Stimulated activated naive B cell treated with anti-CD40 and anti-IgM and Interleukin-4, amounts not matched to agents 10 μg/mL and 1 μg/mL and 100 μg/mL, for 72 hours (primary cell): ENCODE data around the gene KDM5C.

ENCODE experiments used
- ATAC-seq, 2 donors: fragments of 150-1000 bp; cut with Tn5 transposase; replicated peaks; 2 replicates each; pipeline ENCODE4 v1.10.0; 2021; ENCODE audit warnings: moderate library complexity in 1 of 2
- DNase-seq: peaks from one replicate; pipeline ENCODE4 v3.0.0; 2021
- H3K27ac Mint-ChIP-seq: one replicate; pipeline ENCODE4 v1.8.0; 2022; ENCODE audit warnings: mild to moderate bottlenecking, mixed read lengths
- H3K27me3 Mint-ChIP-seq, 2 donors: one replicate each; pipeline ENCODE4 v1.8.0; 2022; ENCODE audit warnings: mixed read lengths in 2 of 2
- H3K36me3 Mint-ChIP-seq, 2 donors: one replicate each; pipeline ENCODE4 v1.8.0; 2022; ENCODE audit warnings: mixed read lengths in 2 of 2, mild to moderate bottlenecking in 1 of 2
- H3K4me1 Mint-ChIP-seq, 2 donors: one replicate each; pipeline ENCODE4 v1.8.0; 2022; ENCODE audit warnings: mixed read lengths in 2 of 2, mild to moderate bottlenecking in 1 of 2
- H3K4me3 Mint-ChIP-seq, 2 donors: one replicate each; pipeline ENCODE4 v1.8.0; 2022; ENCODE audit warnings: mild to moderate bottlenecking in 2 of 2, mixed read lengths in 2 of 2, moderate library complexity in 1 of 2
- H3K9me3 Mint-ChIP-seq, 2 donors: one replicate each; pipeline ENCODE4 v1.8.0; 2022; ENCODE audit warnings: mixed read lengths in 2 of 2, mild to moderate bottlenecking in 1 of 2

The KDM5C gene

DNA sequence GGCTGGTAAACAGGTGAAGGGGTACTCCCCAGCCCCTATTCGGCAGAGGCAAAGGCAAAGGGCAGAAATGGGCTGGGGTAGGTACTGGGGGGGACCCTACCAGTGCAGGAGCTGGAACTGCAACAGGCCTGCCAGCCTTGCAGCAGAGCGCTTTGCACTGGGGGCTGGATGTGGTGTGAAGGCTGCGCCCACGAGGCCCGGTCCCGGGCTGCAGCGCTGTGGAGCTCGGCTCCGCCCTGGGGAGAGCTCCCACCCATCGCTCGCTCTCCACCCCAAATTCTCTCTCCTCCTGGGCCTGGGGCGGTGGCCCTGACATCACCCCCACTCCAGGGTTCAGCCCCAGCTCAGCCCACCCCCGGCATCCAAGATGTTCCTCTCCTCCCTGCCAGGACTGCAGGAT lies 32.2 kb upstream of the KDM5C start:
- H3K4me1 Mint-ChIP-seq: peaks cover 6 to 7% of the 10 kb centered on the region in 2 donors
- no peak overlapping the region for H3K27ac Mint-ChIP-seq
- no peaks in the 10 kb centered on the region for H3K36me3 Mint-ChIP-seq
- no peak overlapping the region for H3K4me3 Mint-ChIP-seq
- DNase-seq (no peak), ATAC-seq (no peak)
- H3K27me3 Mint-ChIP-seq: peaks cover 0 to 34% of the 10 kb centered on the region in 2 donors
- no peaks in the 10 kb centered on the region for H3K9me3 Mint-ChIP-seq

DNA sequence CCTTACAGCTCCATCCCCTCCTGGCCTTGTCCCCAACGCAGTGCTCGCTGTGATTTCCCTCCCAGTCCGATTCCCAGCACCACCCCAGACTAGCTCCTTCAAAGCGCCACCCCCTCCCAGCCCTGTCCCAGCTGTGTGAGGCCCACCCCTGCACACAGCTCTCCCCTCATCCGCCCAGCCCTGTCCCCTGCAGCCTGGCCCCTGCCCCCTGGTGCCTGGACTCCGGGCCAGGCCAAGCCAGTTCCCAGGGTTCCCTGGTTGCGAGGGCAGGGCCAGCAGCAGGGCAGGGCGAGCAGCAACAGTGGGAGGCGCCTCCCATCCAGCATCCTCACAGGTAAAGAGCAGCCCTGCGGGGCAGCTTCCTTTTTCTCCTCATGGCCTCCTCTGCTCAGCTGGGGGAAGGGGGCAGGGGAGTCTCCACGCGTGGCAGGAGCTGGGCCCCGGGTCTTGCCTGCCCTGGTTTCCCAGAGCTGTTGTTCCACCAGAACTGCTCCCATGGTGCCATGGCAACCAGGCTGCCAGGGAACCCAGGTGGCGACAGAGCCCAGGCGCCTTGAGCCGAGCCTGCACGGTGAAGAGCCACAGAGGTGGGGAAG lies 31.5 kb upstream of the KDM5C start:
- Mint-ChIP-seq H3K4me1 (peaks cover under 1 to 3% of the 10 kb centered on the region in 2 donors), H3K36me3 (no peaks in the 10 kb centered on the region), H3K9me3 (no peaks in the 10 kb centered on the region), H3K27me3 (peaks cover 0 to 28% of the 10 kb centered on the region in 2 donors), H3K4me3 (no peak overlapping the region), H3K27ac (no peak overlapping the region)
- no peak for DNase-seq
- ATAC-seq: no peak

DNA sequence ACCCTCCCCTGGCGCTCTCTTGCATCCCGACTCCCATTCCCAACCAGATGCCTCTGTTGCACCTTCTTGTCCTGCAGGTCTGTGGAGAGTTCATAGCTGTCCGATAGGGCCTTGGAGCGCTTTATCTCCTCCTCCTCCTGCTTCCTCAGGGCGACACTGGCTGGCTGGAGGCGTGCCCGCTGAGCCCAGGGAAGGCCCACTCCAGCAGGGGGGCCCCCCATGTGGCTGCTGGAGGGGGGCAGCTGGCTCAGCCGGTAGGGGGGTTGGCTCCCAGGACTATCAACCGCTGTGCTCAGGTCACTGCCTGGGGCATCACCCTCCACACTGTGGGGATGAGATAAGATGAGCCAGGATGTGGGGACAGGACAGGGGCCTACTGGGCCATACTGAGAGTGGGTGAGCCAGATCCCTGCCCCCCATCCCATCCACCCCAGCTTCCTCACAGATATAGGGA lies 30.8 kb upstream of the KDM5C start:
- Mint-ChIP-seq H3K27me3 (peaks cover 0 to 24% of the 10 kb centered on the region in 2 donors), H3K36me3 (no peaks in the 10 kb centered on the region), H3K9me3 (no peaks in the 10 kb centered on the region), H3K27ac (no peak overlapping the region), H3K4me3 (no peak overlapping the region), H3K4me1 (no peaks in the 10 kb centered on the region)
- ATAC-seq: no peak
- DNase-seq: no peak

DNA sequence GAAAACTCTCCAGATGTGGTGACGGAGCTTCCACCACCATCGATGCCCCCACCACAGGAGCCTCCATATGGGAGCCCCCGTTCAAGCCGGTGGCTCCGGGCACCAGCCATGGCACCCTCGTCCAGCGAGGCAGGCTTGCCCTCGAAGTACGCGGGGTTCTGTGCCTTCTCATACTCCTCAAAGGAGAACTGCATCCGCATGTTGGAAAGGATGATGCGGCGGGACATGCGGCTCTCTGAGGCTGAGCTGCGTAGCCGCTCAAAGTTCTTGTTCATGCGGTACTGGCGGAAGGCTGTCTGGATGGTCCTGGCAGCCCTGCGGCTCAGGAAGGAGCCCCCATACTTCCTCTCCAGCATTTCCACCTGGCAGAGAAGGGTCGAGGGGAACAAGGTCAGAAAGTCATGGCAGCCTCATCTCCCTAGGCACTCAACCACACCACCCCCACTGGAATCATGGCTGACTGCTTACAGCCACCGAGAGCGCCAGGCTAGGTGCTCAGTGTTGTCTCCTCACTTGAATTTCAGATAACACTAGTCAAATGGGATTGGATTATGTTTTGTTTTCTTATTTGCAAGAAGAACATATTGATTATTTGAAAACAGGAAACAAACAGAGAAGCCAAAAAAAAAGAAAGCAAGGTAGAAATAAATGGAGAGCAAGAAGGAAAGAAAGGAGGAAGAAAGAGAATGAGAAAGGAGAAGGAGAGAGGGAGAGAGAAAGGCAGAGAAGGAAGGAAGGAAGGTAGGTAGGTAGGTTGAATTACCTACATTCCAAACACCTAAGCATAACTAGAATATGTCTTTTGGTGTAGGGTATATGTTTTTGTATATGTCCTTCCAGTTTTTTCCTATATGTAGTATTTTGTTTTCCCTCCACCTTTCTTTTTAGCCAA lies 29.8 kb upstream of the KDM5C start:
- H3K36me3 Mint-ChIP-seq: no peaks in the 10 kb centered on the region
- H3K27me3 Mint-ChIP-seq: peaks cover 0 to 16% of the 10 kb centered on the region in 2 donors
- DNase-seq (no peak), ATAC-seq (no peak)
- H3K9me3 Mint-ChIP-seq: no peaks in the 10 kb centered on the region
- no peaks in the 10 kb centered on the region for H3K4me1 Mint-ChIP-seq
- no peak overlapping the region for H3K4me3 Mint-ChIP-seq
- H3K27ac Mint-ChIP-seq: no peak overlapping the region

DNA sequence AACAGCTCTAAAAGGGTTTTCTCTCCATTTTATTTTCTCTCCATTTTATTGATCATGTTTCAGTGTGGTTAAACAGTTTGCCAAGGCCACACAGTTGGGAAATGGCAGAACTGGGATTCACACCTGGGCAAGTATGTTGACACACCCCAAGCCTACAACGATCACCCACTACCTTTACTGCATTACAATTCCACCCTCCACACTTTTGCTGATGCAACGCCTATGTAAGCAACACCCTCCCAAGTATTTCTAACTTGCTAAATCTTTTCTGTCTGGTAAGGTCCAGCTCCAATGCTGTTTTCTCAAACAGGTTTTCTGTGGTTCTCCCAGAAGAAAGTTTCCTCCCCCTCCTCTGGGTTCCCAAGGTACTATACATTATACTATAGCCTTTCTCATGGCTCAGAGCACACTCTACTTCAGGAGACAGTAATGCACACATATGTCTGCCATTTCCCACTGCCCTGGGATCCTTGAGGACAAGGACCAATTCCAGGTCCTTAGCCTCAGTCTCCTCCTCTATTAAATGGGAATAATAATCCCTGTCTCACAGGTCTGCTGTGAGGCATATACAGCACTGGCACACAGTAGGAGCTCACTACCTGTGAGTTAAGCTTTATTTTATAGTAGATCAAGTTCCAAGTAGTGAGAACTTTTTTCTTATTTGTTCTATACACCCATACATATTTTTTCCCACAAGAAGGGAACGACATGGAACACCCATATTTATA lies 28.4 kb upstream of the KDM5C start:
- no peaks in the 10 kb centered on the region for H3K9me3 Mint-ChIP-seq
- no peak overlapping the region for H3K27ac Mint-ChIP-seq
- H3K36me3 Mint-ChIP-seq: no peaks in the 10 kb centered on the region
- no peaks in the 10 kb centered on the region for H3K4me1 Mint-ChIP-seq
- peaks cover 0 to 18% of the 10 kb centered on the region in 2 donors for H3K27me3 Mint-ChIP-seq
- ATAC-seq (no peak), DNase-seq (no peak)
- no peak overlapping the region for H3K4me3 Mint-ChIP-seq

DNA sequence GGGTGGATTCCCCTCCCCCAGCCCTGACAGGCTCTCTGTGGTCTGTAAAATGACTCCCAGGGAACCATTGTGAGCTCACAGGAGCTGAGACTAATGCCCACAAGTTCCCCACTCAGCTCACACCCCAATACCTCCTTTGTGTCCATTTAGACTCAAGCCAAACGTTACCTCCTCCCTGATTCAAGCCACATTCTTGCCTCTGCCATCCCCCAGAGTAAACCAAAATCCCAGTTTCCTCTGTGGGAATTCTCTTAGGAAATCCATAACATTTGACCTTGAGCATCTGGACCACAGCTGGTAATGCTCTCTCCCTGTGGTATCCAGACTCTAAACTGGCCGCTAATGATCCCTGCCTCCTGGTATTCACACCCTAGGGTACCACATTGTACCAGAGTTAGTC lies 26.3 kb upstream of the KDM5C start:
- DNase-seq: no peak
- Mint-ChIP-seq H3K9me3 (no peaks in the 10 kb centered on the region), H3K27me3 (peaks cover 0 to 12% of the 10 kb centered on the region in 2 donors), H3K4me3 (no peak overlapping the region), H3K36me3 (no peaks in the 10 kb centered on the region), H3K27ac (no peak overlapping the region), H3K4me1 (no peaks in the 10 kb centered on the region)
- ATAC-seq: no peak

DNA sequence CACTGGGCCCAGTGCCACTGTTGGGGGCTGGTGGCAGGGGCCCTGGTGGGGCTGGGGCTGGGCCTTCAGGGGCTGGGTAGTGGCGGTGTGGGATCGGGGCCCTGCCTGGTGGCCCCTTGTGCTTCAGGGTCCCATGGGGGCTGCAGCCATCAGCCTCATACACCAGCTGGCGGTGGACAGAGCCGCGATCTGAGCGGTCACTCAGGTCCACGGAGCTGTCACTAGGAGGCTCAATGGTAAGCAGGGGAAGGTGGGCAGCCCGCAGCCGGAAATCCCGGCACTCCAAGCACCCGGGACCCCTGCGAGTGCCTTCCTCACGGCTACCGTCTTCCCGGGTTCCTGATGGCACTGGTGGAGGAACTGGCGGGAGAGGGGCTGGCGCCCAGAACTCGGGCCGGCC lies 25.5 kb upstream of the KDM5C start:
- ATAC-seq (no peak), DNase-seq (no peak)
- Mint-ChIP-seq H3K27ac (no peak overlapping the region), H3K27me3 (peaks cover 0 to 15% of the 10 kb centered on the region in 2 donors), H3K36me3 (no peaks in the 10 kb centered on the region), H3K9me3 (no peaks in the 10 kb centered on the region), H3K4me3 (no peak overlapping the region), H3K4me1 (no peaks in the 10 kb centered on the region)

DNA sequence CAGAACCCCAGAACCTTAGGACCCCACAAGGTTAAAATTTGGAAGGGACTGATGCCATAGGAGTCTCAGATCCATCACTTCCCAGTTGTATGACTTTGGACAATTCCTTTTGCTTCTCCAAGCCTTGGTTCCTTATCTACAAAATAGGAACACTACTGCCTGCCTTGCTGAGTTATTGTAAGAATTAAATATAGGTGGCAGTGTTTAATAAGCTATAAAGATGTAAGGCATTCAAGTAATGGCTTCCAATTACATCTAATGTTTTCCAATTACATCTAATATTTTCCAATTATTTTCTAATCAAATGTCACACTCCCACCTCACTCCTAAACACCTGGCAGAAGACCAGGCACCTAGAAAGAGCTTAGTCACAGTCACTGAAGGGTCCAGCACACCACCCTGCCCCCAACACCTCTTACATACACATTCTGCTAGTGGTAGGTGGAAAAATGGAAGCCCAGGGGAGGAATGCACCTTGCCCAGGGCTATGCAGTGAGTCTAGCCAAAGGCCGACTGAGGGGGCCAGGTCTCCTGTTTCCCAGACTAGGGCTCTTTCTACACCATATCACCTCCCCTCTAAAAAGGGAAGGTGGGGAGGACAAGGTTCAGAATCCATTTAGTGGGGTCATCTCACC lies 24.5 kb upstream of the KDM5C start:
- Mint-ChIP-seq H3K4me1 (no peaks in the 10 kb centered on the region), H3K4me3 (no peak overlapping the region), H3K36me3 (no peaks in the 10 kb centered on the region), H3K27ac (no peak overlapping the region), H3K27me3 (peaks cover 0 to 15% of the 10 kb centered on the region in 2 donors), H3K9me3 (no peaks in the 10 kb centered on the region)
- ATAC-seq (no peak), DNase-seq (no peak)

DNA sequence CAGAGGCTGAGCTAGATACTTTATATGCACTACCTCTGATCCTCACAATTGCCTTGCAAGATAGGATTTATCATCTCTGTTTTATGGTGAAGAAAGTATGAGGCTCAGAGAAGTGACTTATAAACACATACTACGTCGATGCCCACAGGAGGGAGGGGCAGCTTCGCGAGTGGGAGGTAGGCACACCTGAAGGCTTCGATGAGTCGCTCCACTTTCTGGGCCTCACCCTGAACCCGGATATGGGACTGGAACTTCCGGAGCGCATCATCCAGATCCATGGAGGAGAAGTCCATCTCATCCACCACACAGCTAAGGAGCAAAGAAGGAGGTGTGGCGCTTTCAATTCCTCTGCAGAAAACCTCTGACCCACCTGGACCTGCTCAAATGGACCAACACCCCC lies 22.9 kb upstream of the KDM5C start:
- Mint-ChIP-seq H3K9me3 (no peaks in the 10 kb centered on the region), H3K27ac (no peak overlapping the region), H3K27me3 (peaks cover 0 to 15% of the 10 kb centered on the region in 2 donors), H3K4me1 (no peaks in the 10 kb centered on the region), H3K4me3 (no peak overlapping the region), H3K36me3 (no peaks in the 10 kb centered on the region)
- no peak for DNase-seq
- no peak for ATAC-seq

DNA sequence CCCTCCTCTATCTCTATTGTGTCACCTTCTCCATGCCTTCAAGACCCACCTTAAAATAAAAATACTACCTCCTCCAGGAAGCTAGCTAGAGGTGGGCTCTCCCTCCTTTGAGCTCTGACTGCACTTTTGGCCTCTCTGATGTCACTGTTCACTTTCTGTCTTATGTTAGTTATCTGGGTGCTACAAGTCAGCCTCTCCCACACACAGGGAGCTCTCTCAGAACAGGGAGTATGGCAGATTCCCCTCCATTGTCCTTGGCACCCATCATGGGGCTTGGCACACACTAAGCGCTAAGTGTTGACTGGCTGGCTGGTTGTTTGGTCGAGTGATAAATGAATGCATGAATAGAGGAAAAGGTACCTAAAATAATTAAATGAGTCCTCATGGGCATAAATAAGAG lies 21.2 kb upstream of the KDM5C start:
- ATAC-seq (no peak), DNase-seq (no peak)
- H3K4me3 Mint-ChIP-seq: no peak overlapping the region
- H3K4me1 Mint-ChIP-seq: no peaks in the 10 kb centered on the region
- H3K27me3 Mint-ChIP-seq: peaks cover 0 to 16% of the 10 kb centered on the region in 2 donors
- H3K9me3 Mint-ChIP-seq: no peaks in the 10 kb centered on the region
- no peak overlapping the region for H3K27ac Mint-ChIP-seq
- no peaks in the 10 kb centered on the region for H3K36me3 Mint-ChIP-seq

DNA sequence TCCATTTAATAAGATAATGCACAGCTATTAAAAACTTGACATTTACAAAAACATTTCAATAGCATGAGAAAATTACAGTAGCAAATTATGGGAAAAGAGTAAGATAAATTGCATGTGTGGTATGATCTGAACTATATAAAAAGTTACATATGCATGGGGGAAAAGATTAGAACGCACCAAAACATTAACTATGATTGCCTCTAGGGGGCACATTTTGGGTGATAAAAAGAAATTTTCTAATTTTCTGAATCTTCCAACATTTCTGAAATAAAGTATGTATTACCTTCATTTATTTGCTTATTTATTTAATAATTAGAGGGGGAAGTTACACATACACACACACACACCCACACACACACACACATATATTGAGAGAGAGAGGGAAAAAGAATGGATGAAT lies 19.6 kb upstream of the KDM5C start:
- Mint-ChIP-seq H3K36me3 (no peaks in the 10 kb centered on the region), H3K27ac (no peak overlapping the region), H3K9me3 (no peaks in the 10 kb centered on the region), H3K27me3 (peaks cover 0 to 16% of the 10 kb centered on the region in 2 donors), H3K4me3 (no peak overlapping the region), H3K4me1 (peaks cover 0 to under 1% of the 10 kb centered on the region in 2 donors)
- DNase-seq: no peak
- ATAC-seq: no peak

DNA sequence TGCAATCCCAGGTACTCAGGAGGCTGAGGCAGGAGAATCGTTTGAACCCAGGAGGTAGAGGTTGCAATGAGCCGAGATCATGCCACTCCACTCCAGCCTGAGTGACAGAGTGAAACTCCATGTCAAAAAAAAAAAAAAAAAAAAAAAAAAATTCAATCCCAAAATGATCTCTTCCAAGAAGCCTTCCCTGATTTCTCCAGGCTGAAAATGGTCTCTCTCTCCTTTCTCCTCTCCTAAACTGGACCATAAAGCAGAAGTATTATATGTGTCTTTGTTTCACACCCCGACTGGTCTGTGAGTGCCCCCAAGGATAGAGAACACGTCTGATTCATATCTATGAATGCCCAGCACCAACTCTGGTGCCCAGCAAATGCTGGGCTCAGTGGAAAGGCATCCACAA lies 17.3 kb upstream of the KDM5C start:
- H3K9me3 Mint-ChIP-seq: no peaks in the 10 kb centered on the region
- H3K4me1 Mint-ChIP-seq: peaks cover 8% of the 10 kb centered on the region in 2 donors
- H3K27me3 Mint-ChIP-seq: peaks cover 0 to 13% of the 10 kb centered on the region in 2 donors
- no peak overlapping the region for H3K27ac Mint-ChIP-seq
- ATAC-seq: no peak
- DNase-seq: no peak
- H3K36me3 Mint-ChIP-seq: no peaks in the 10 kb centered on the region
- H3K4me3 Mint-ChIP-seq: no peak overlapping the region

DNA sequence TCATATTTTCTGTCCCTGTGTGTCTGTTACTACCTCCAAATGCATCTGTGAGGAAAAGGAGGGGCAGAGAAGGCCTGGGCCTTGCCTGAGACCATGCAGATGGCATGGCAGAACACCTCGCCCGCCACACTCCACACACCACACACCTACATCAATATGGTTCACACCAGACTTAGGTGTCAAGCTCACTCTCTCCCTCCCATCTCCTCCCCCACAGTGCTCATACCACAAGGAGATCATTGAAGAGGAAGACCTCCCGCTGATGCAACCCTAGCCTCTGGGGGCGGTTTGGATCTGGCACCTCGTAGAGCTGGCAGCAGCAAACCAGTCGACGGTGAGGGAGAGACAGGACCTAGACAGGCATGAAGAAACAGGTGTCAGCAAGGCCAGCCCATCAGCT lies 16.6 kb upstream of the KDM5C start:
- peaks cover 8% of the 10 kb centered on the region in 2 donors for H3K4me1 Mint-ChIP-seq
- no peaks in the 10 kb centered on the region for H3K9me3 Mint-ChIP-seq
- H3K4me3 Mint-ChIP-seq: no peak overlapping the region
- ATAC-seq (no peak), DNase-seq (no peak)
- peaks cover 0 to 12% of the 10 kb centered on the region in 2 donors for H3K27me3 Mint-ChIP-seq
- no peaks in the 10 kb centered on the region for H3K36me3 Mint-ChIP-seq
- no peak overlapping the region for H3K27ac Mint-ChIP-seq

DNA sequence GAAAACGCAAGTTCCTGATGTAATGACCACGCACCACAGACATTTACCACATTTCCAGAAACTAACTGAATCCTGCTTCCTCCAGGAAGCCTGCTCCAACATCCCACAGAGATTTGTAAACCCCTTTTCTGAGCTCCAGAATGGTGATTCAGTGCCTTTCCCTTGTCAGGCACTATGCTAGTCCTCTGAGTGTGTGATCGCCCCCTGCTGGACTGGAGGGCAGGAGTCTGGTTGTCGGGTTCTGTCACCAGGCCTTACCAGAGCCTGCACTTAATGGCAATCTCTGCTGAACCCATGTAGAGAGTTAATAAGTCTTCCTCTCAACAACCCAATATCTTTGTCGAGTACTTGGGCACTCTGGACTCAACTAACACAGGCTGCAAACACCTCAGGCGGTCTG lies 14.5 kb upstream of the KDM5C start:
- ATAC-seq: peak; percentile 42 to 79
- DNase-seq: no peak

More for the DNA sequence above, 14.5 kb upstream of the KDM5C start:
- Mint-ChIP-seq H3K4me3 (no peak overlapping the region), H3K4me1 (peaks cover 8 to 14% of the 10 kb centered on the region in 2 donors), H3K9me3 (no peaks in the 10 kb centered on the region), H3K27ac (no peak overlapping the region), H3K27me3 (peaks cover 0 to 18% of the 10 kb centered on the region in 2 donors), H3K36me3 (no peaks in the 10 kb centered on the region)
